CD14-positive monocyte (primary cell): Measurements from ENCODE around the gene AKR1C3. TPM values are rescaled to one million over a fixed set of nuclear protein-coding genes. Genes with fewer than 3 reads are reported as not detected.
"Not testable (repeated sequence)": the region's sequence is repeated elsewhere in the genome, so short reads cannot be mapped to it uniquely, and the experiment has no call there.

Experiments
- DNase-seq, 3 donors: peaks; one replicate each; pipeline ENCODE4 v3.0.0-alpha.2; 2011 to 2022
- H2AFZ ChIP-seq: 2 replicates; pipeline ENCODE4 v1.6.0; 2012; ENCODE audit warnings: mild to moderate bottlenecking, low read depth, low read length, inconsistent platforms; ENCODE audit not compliant: insufficient read depth, poor library complexity, severe bottlenecking
- H3K27ac ChIP-seq, 2 donors: 1 replicate in 1 of 2; 2 replicates in 1 of 2; pipeline ENCODE4 v1.5.1; 2012 to 2013; ENCODE audit warnings: low read length in 2 of 2, control low read depth in 1 of 2, inconsistent platforms in 1 of 2, low read depth in 1 of 2, mild to moderate bottlenecking in 1 of 2
- H3K27me3 ChIP-seq, 2 donors: one replicate each; pipeline versions ENCODE4 v1.6.0 to v1.6.1; 2011 to 2013; ENCODE audit warnings: low read length in 2 of 2; ENCODE audit not compliant: control insufficient read depth in 2 of 2, insufficient read depth in 2 of 2
- H3K36me3 ChIP-seq, 2 donors: replicated peaks in 1 of 2; 1 replicate in 1 of 2; 2 replicates in 1 of 2; pipeline versions ENCODE4 v1.5.1 to v1.6.1; 2012 to 2013; ENCODE audit warnings: low read length in 2 of 2, control low read depth in 1 of 2, inconsistent platforms in 1 of 2, mild to moderate bottlenecking in 1 of 2; ENCODE audit not compliant: insufficient read depth in 2 of 2, control insufficient read depth in 1 of 2
- H3K4me1 ChIP-seq, 2 donors: 1 replicate in 1 of 2; 2 replicates in 1 of 2; pipeline versions ENCODE4 v1.5.1 to v1.6.1; 2012 to 2013; ENCODE audit warnings: low read length in 2 of 2, control low read depth in 1 of 2, inconsistent platforms in 1 of 2, mild to moderate bottlenecking in 1 of 2, moderate library complexity in 1 of 2; ENCODE audit not compliant: insufficient read depth in 2 of 2, control insufficient read depth in 1 of 2
- H3K4me2 ChIP-seq: replicated peaks from 2 replicates; pipeline ENCODE3; 2012; ENCODE audit warnings: low read length, moderate library complexity, mild to moderate bottlenecking; ENCODE audit not compliant: poor library complexity, severe bottlenecking; ENCODE audit errors: extremely low read depth
- H3K4me3 ChIP-seq, 3 experiments: fragments of 200-600 bp in 1 of 3; sonication (generic) in 1 of 3; replicated peaks in 1 of 3; 1 replicate in 2 of 3; 2 replicates in 1 of 3; pipeline ENCODE4 v1.5.1; 2011 to 2013; ENCODE audit warnings: low read length in 3 of 3, mild to moderate bottlenecking in 3 of 3, control low read depth in 2 of 3, low read depth in 2 of 3, inconsistent platforms in 1 of 3, moderate library complexity in 1 of 3
- H3K79me2 ChIP-seq: 2 replicates; pipeline ENCODE4 v1.6.0; 2012; ENCODE audit warnings: mild to moderate bottlenecking, control low read depth, inconsistent platforms, low read length, moderate library complexity; ENCODE audit not compliant: insufficient read depth
- H3K9ac ChIP-seq: 2 replicates; pipeline ENCODE4 v1.6.0; 2017; ENCODE audit warnings: low read length, mild to moderate bottlenecking; ENCODE audit not compliant: insufficient read depth, poor library complexity, severe bottlenecking
- H3K9me3 ChIP-seq, 2 donors: replicated peaks in 1 of 2; 1 replicate in 1 of 2; 2 replicates in 1 of 2; pipeline versions ENCODE4 v1.5.1 to v1.6.1; 2012 to 2013; ENCODE audit warnings: low read length in 2 of 2, control low read depth in 1 of 2; ENCODE audit not compliant: control insufficient read depth in 1 of 2, insufficient read depth in 1 of 2
- H4K20me1 ChIP-seq: 2 replicates; pipeline ENCODE4 v1.6.0; 2012; ENCODE audit warnings: mild to moderate bottlenecking, low read length, control low read depth, moderate library complexity; ENCODE audit not compliant: insufficient read depth
- H3K27ac Mint-ChIP-seq, 7 donors: one replicate each; pipeline ENCODE4 v1.8.0; 2020; ENCODE audit warnings: mild to moderate bottlenecking in 7 of 7, mixed read lengths in 7 of 7, moderate library complexity in 6 of 7, inconsistent platforms in 2 of 7
- H3K27me3 Mint-ChIP-seq, 3 donors: one replicate each; pipeline ENCODE4 v1.8.0; 2021 to 2022; ENCODE audit warnings: low read depth in 3 of 3, mild to moderate bottlenecking in 3 of 3, mixed read lengths in 3 of 3, moderate library complexity in 3 of 3, inconsistent platforms in 1 of 3
- H3K36me3 Mint-ChIP-seq, 2 donors: one replicate each; pipeline ENCODE4 v1.8.0; 2020; ENCODE audit warnings: mixed read lengths in 2 of 2, inconsistent platforms in 1 of 2, mild to moderate bottlenecking in 1 of 2
- H3K4me1 Mint-ChIP-seq: one replicate; pipeline ENCODE4 v1.8.0; 2020; ENCODE audit warnings: mild to moderate bottlenecking, mixed read lengths
- H3K4me3 Mint-ChIP-seq, 2 donors: one replicate each; pipeline ENCODE4 v1.8.0; 2020; ENCODE audit warnings: mild to moderate bottlenecking in 2 of 2, mixed read lengths in 2 of 2, moderate library complexity in 1 of 2
- H3K9me3 Mint-ChIP-seq, 7 donors: one replicate each; pipeline ENCODE4 v1.8.0; 2020 to 2022; ENCODE audit warnings: mixed read lengths in 7 of 7, mild to moderate bottlenecking in 6 of 7, moderate library complexity in 6 of 7, inconsistent platforms in 2 of 7
- CTCF ChIP-seq: fragments of 200-600 bp; IDR thresholded peaks from one replicate; pipeline ENCODE4 v1.8.0; 2022; ENCODE audit warnings: antibody characterized with exemption, mild to moderate bottlenecking
- WGBS: methylation state at CpG from one replicate; pipeline ENCODE4 v1.1.5; 2013; ENCODE audit warnings: missing lambda C conversion rate; ENCODE audit not compliant: insufficient coverage; 5-methylcytosine and 5-hydroxymethylcytosine counted together
- intact Hi-C, 2 donors: fragments of 100-400 bp; cut with micrococcal nuclease; formaldehyde crosslinking; loops; one replicate each; pipeline versions ENCODE4 v1.15.0 to v1.15.1; 2023
- polyA plus RNA-seq, 3 donors: library from polyadenylated mRNA; depleted of rRNA in 1 of 3; unstranded in 2 of 3; stranded (reverse) in 1 of 3; fragments of 300-500 nt in 2 of 3; fragments of >200 nt in 1 of 3; fragmentation: Illumina TruSeq in 2 of 3; gene quantifications; 1 replicate in 2 of 3; 2 replicates in 1 of 3; pipeline ENCODE4 v1.2.3, GENCODE V29; 2012 to 2021

The AKR1C3 gene
- polyA plus RNA-seq, 3 donors: 1.1 to 2.4 (median 1.9) TPM

GRCh38 chr10:5108658-5109416 lies 14.6 kb downstream of the AKR1C3 start:
- Mint-ChIP-seq H3K9me3 (peaks cover 3 to 8% (median 6%) of the 10 kb centered on the region in 7 donors), H3K4me3 (no peak overlapping the region), H3K27ac (no peak overlapping the region), H3K36me3 (no peaks in the 10 kb centered on the region), H3K4me1 (peaks cover 3% of the 10 kb centered on the region), H3K27me3 (no peaks in the 10 kb centered on the region)
- H3K36me3 ChIP-seq: no peaks in the 10 kb centered on the region
- no peaks in the 10 kb centered on the region for H3K4me1 ChIP-seq
- no peaks in the 10 kb centered on the region for H3K9me3 ChIP-seq
- no peaks in the 10 kb centered on the region for H4K20me1 ChIP-seq
- WGBS: 33% methylated on average over 1 of the region's 3 CpGs
- TF ChIP-seq CTCF: no peak
- no peak overlapping the region for H3K4me3 ChIP-seq
- H2AFZ ChIP-seq: no peak overlapping the region
- no peaks in the 10 kb centered on the region for H3K79me2 ChIP-seq
- no peak overlapping the region for H3K4me2 ChIP-seq
- DNase-seq: no peak
- H3K27ac ChIP-seq: no peak overlapping the region
- intact Hi-C loops: no loop called here
- no peak overlapping the region for H3K9ac ChIP-seq
- H3K27me3 ChIP-seq: no peaks in the 10 kb centered on the region

GRCh38 chr10:5109861-5110260 lies 15.6 kb downstream of the AKR1C3 start:
- H3K27me3 ChIP-seq, H3K79me2 ChIP-seq, H3K4me1 ChIP-seq, H3K27ac ChIP-seq, H3K9me3 ChIP-seq, H3K9me3 Mint-ChIP-seq, H3K4me3 Mint-ChIP-seq, H2AFZ ChIP-seq, intact Hi-C loops, DNase-seq, H3K27ac Mint-ChIP-seq, H3K4me1 Mint-ChIP-seq, H3K36me3 ChIP-seq, H3K4me2 ChIP-seq, H4K20me1 ChIP-seq, H3K9ac ChIP-seq, H3K27me3 Mint-ChIP-seq, H3K4me3 ChIP-seq, H3K36me3 Mint-ChIP-seq: not testable (repeated sequence)
- WGBS: 96% methylated on average over 8 of the region's 12 CpGs
